Spleen (tissue), 11 donors: Measurements from ENCODE around the gene CEBPZOS. TPM values are rescaled to one million over a fixed set of nuclear protein-coding genes. Genes with fewer than 3 reads are reported as not detected.

Source experiments
- DNase-seq: peaks from one replicate; pipeline ENCODE4 v3.0.0-alpha.2; 2020
- H3K27ac ChIP-seq, 8 donors: fragments of 200-600 bp; sonication (generic) in 7 of 8; 1 replicate in 4 of 8; 2 replicates in 4 of 8; pipeline versions ENCODE4 v1.5.0 to v1.8.0; 2016 to 2021; ENCODE audit warnings: inconsistent platforms in 4 of 8, mild to moderate bottlenecking in 4 of 8, moderate library complexity in 1 of 8
- H3K27me3 ChIP-seq, 7 donors: fragments of 200-600 bp; sonication (generic) in 6 of 7; replicated peaks in 1 of 7; 1 replicate in 4 of 7; 2 replicates in 3 of 7; pipeline versions ENCODE4 v1.5.0 to v1.8.0; 2016 to 2021; ENCODE audit warnings: inconsistent platforms in 3 of 7, mild to moderate bottlenecking in 1 of 7
- H3K36me3 ChIP-seq, 6 donors: fragments of 200-600 bp; sonication (generic) in 5 of 6; 1 replicate in 4 of 6; 2 replicates in 2 of 6; pipeline versions ENCODE4 v1.5.0 to v1.8.0; 2016 to 2021; ENCODE audit warnings: inconsistent platforms in 2 of 6
- H3K4me1 ChIP-seq, 6 donors: fragments of 200-600 bp; sonication (generic) in 5 of 6; 1 replicate in 3 of 6; 2 replicates in 3 of 6; pipeline versions ENCODE4 v1.5.0 to v1.8.0; 2016 to 2021; ENCODE audit warnings: inconsistent platforms in 3 of 6
- H3K4me3 ChIP-seq, 8 donors: fragments of 200-600 bp; sonication (generic) in 7 of 8; 1 replicate in 4 of 8; 2 replicates in 4 of 8; pipeline versions ENCODE4 v1.5.0 to v1.8.0; 2016 to 2021; ENCODE audit warnings: inconsistent platforms in 4 of 8, mild to moderate bottlenecking in 4 of 8, moderate library complexity in 2 of 8
- H3K9me3 ChIP-seq, 8 donors: fragments of 200-600 bp; sonication (generic) in 7 of 8; 1 replicate in 4 of 8; 2 replicates in 4 of 8; pipeline versions ENCODE4 v1.5.0 to v1.8.0; 2016 to 2021; ENCODE audit warnings: inconsistent platforms in 4 of 8
- CTCF ChIP-seq, 11 experiments: fragments of 200-600 bp in 7 of 11; fragments of 450-650 bp in 4 of 11; sonication (generic) in 4 of 11; IDR thresholded peaks in 8 of 11; conservative IDR thresholded peaks in 3 of 11; 1 replicate in 7 of 11; 2 replicates in 4 of 11; pipeline versions ENCODE4 v1.4.0 to v1.8.0; 2016 to 2021; ENCODE audit warnings: antibody characterized with exemption in 11 of 11, inconsistent platforms in 4 of 11, mild to moderate bottlenecking in 1 of 11
- POLR2A ChIP-seq, 3 donors: fragments of 450-650 bp; IDR thresholded peaks; one replicate each; pipeline ENCODE4 v1.5.1; 2017; ENCODE audit warnings: antibody characterized with exemption in 3 of 3, mild to moderate bottlenecking in 1 of 3
- POLR2AphosphoS5 ChIP-seq, 3 donors: sonication (generic); formaldehyde crosslinking; IDR thresholded peaks; one replicate each; pipeline ENCODE4 v1.5.1; 2017; ENCODE audit warnings: antibody characterized with exemption in 3 of 3
- WGBS, 5 donors: extraction: QIAGEN DNeasy Blood & Tissue Kit in 3 of 5; methylation state at CpG; one replicate each; pipeline versions ENCODE4 v1.1.5 to v1.1.7; 2013 to 2018; 5-methylcytosine and 5-hydroxymethylcytosine counted together
- intact Hi-C: fragments of 100-400 bp; cut with DNase I; formaldehyde crosslinking; loops from one replicate; pipeline ENCODE4 v1.15.0; 2023; ENCODE audit warnings: low total_unique reads
- polyA plus RNA-seq, 3 donors: library from polyadenylated mRNA; stranded (reverse); fragments of 200-250 nt; gene quantifications; one replicate each; pipeline ENCODE4 v1.2.1, GENCODE V29; 2013
- total RNA-seq, 7 donors: library from RNA; depleted of rRNA in 3 of 7; stranded (reverse); fragments of >200 nt in 3 of 7; fragmentation: NEBNext Ultra II Directional in 4 of 7; extraction: Animal tissue kit (Norgen Biotek cat#: 25700) in 4 of 7; gene quantifications; one replicate each; pipeline versions ENCODE4 v1.1.0 to v1.2.1, GENCODE V29; 2016 to 2021
- donor health status: healthy with polysubstance abuse.
- donor health status: DM: no; HTN: no; CAD: no; lungs with moderate emphysema.
- donor health status: DM: no; HTN: no; CAD: no.
- donor health status: Bipolar disorder and iron deficiency.
- donor health status: healthy.
- donor health status: DM: no; HTN: no; CAD: no.
- donor health status: DM: yes; HTN: yes; CAD: no.

CEBPZOS gene
- total and polyA plus RNA-seq, 10 donors: 18.6 to 39.8 (median 27.8) TPM

- 49 to 68% (median 53%) methylated on average over 17 of the region's 17 CpGs for WGBS, 5 donors
- DNase-seq: no peak
- intact Hi-C loops: no loop called here
- Histone ChIP-seq H3K9me3 (peaks cover 0 to 25% (median 21%) of the 10 kb centered on the region in 8 donors), H3K4me1 (peaks cover 0 to 8% (median 5%) of the 10 kb centered on the region in 6 donors), H3K27me3 (no peaks in the 10 kb centered on the region), H3K36me3 (no peaks in the 10 kb centered on the region), H3K27ac (peak overlapping the region in 1 of 8 donors; percentile 12), H3K4me3 (no peak overlapping the region)
- TF ChIP-seq POLR2A (IDR thresholded peaks at IDR 0.05) (no peak), CTCF (IDR thresholded peaks at IDR 0.05 in 8 of 11, conservative IDR thresholded peaks at IDR 0.05 in 3 of 11) (peak; percentile 41 to 77 (median 68))
These were observed 27.9 kb upstream of the CEBPZOS start for GRCh38 chr2:37168217-37168981.

- H3K4me1 ChIP-seq: peaks cover 0 to 8% (median 5%) of the 10 kb centered on the region in 6 donors
- no peak for DNase-seq
- H3K27me3 ChIP-seq: no peaks in the 10 kb centered on the region
- TF ChIP-seq CTCF (IDR thresholded peaks at IDR 0.05 in 8 of 11, conservative IDR thresholded peaks at IDR 0.05 in 3 of 11) (no peak), POLR2AphosphoS5 (IDR thresholded peaks at IDR 0.05) (no peak), POLR2A (IDR thresholded peaks at IDR 0.05) (no peak)
- intact Hi-C loops: no loop called here
- no peaks in the 10 kb centered on the region for H3K9me3 ChIP-seq
- H3K36me3 ChIP-seq: no peaks in the 10 kb centered on the region
- no peak overlapping the region for H3K4me3 ChIP-seq
- H3K27ac ChIP-seq: no peak overlapping the region
These were observed 24.7 kb upstream of the CEBPZOS start for GRCh38 chr2:37171624-37171950.

GRCh38 chr2:37173741-37174140, 22.6 kb upstream of the CEBPZOS start:
- H3K9me3 ChIP-seq: no peaks in the 10 kb centered on the region
- no peak for DNase-seq
- no peaks in the 10 kb centered on the region for H3K36me3 ChIP-seq
- H3K4me1 ChIP-seq: no peaks in the 10 kb centered on the region
- TF ChIP-seq POLR2A (IDR thresholded peaks at IDR 0.05) (no peak), POLR2AphosphoS5 (IDR thresholded peaks at IDR 0.05) (no peak), CTCF (IDR thresholded peaks at IDR 0.05 in 8 of 11, conservative IDR thresholded peaks at IDR 0.05 in 3 of 11) (no peak)
- H3K4me3 ChIP-seq: no peak overlapping the region
- intact Hi-C loops: no loop called here
- H3K27ac ChIP-seq: no peak overlapping the region
- 61 to 91% (median 82%) methylated on average over 1 of the region's 1 CpG for WGBS, 5 donors
- no peaks in the 10 kb centered on the region for H3K27me3 ChIP-seq

GRCh38 chr2:37180006-37180639, 16.2 kb upstream of the CEBPZOS start:
- H3K27me3 ChIP-seq: no peaks in the 10 kb centered on the region
- no peaks in the 10 kb centered on the region for H3K4me1 ChIP-seq
- no peak for TF ChIP-seq POLR2A (IDR thresholded peaks at IDR 0.05)
- no peaks in the 10 kb centered on the region for H3K9me3 ChIP-seq
- no peak overlapping the region for H3K27ac ChIP-seq
- H3K36me3 ChIP-seq: no peaks in the 10 kb centered on the region
- no peak overlapping the region for H3K4me3 ChIP-seq
- no peak for DNase-seq
- 63 to 70% (median 68%) methylated on average over 4 of the region's 4 CpGs for WGBS, 5 donors
- intact Hi-C loops: no loop called here
